OCI-LY3 (cell line): ENCODE data around the gene SMPX.

Experiments used
- H2AFZ ChIP-seq: fragments of 200-600, 300-600 bp; shearing (Covaris generic); 2 replicates; pipeline ENCODE4 v1.6.0; 2014; ENCODE audit warnings: antibody characterized with exemption, low read depth, low read length
- H3K27ac ChIP-seq: fragments of 200-600, 300-600 bp; sonication (generic); 2 replicates; pipeline ENCODE4 v1.5.1; 2014; ENCODE audit warnings: mild to moderate bottlenecking, low read length, moderate library complexity, mixed read lengths
- H3K27me3 ChIP-seq: fragments of 200-600, 300-600 bp; sonication (generic); 2 replicates; pipeline ENCODE4 v1.6.1; 2014; ENCODE audit warnings: low read depth, low read length, mixed read lengths
- H3K36me3 ChIP-seq: fragments of 200-600, 300-600 bp; sonication (generic); replicated peaks from 2 replicates; pipeline ENCODE3; 2014; ENCODE audit warnings: low read depth, low read length, mixed read lengths
- H3K4me1 ChIP-seq: fragments of 300-600, 200-600 bp; sonication (generic); 2 replicates; pipeline ENCODE4 v1.6.1; 2014; ENCODE audit warnings: low read length, mixed read lengths
- H3K4me2 ChIP-seq: fragments of 200-600, 300-600 bp; sonication (generic); 2 replicates; pipeline ENCODE4 v1.6.1; 2014; ENCODE audit warnings: low read length, mixed read lengths
- H3K4me3 ChIP-seq: fragments of 300-600, 200-600 bp; sonication (generic); 2 replicates; pipeline ENCODE4 v1.5.1; 2014; ENCODE audit warnings: antibody characterized with exemption, mild to moderate bottlenecking, low read length, moderate library complexity
- H3K79me2 ChIP-seq: fragments of 300-600, 200-600 bp; shearing (Covaris generic); 2 replicates; pipeline ENCODE4 v1.6.1; 2014; ENCODE audit warnings: mild to moderate bottlenecking, low read length, mixed read lengths
- H3K9ac ChIP-seq: fragments of 300-600, 200-600 bp; shearing (Covaris generic); 2 replicates; pipeline ENCODE4 v1.6.0; 2014; ENCODE audit warnings: mild to moderate bottlenecking, low read length, moderate library complexity
- H3K9me3 ChIP-seq: fragments of 200-600, 300-600 bp; shearing (Covaris generic); 2 replicates; pipeline ENCODE4 v1.6.1; 2014; ENCODE audit warnings: low read length, mixed read lengths; ENCODE audit not compliant: insufficient read depth
- H4K20me1 ChIP-seq: fragments of 200-600, 300-600 bp; sonication (generic); 2 replicates; pipeline ENCODE4 v1.6.1; 2016; ENCODE audit warnings: low read length, mixed read lengths; ENCODE audit not compliant: insufficient read depth
- EZH2phosphoT487 ChIP-seq: fragments of 200-600 bp; shearing (Covaris generic); IDR thresholded peaks from 2 replicates; pipeline ENCODE4 v1.6.1; 2018; ENCODE audit warnings: antibody characterized with exemption, mixed run types, low read depth
- TF ChIP-seq, protein P1 (sequence below): fragments of 200-600, 300-600 bp; sonication (generic); IDR thresholded peaks from 2 replicates; pipeline ENCODE4 v1.5.1; 2014; ENCODE audit warnings: antibody characterized with exemption, low read length, low read depth

SMPX gene

DNA sequence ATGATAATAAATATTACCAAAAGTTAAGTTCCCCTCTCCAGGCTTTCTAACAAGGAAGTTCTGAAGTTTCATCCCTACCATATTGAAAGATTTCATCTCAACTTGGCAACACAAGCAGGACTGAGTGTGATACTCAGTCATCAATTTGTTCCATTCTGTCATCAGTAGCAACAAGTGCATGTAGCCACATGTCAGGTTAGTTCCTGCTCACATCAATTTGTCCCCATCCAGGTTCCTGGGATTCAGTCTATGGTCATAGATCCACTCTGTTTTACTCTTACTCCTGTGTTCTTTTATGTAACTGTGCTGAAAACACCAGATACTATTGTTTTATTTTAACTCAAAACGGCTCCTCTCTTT is 22.2 kb downstream of the SMPX start:
- TF ChIP-seq, protein P1, sequence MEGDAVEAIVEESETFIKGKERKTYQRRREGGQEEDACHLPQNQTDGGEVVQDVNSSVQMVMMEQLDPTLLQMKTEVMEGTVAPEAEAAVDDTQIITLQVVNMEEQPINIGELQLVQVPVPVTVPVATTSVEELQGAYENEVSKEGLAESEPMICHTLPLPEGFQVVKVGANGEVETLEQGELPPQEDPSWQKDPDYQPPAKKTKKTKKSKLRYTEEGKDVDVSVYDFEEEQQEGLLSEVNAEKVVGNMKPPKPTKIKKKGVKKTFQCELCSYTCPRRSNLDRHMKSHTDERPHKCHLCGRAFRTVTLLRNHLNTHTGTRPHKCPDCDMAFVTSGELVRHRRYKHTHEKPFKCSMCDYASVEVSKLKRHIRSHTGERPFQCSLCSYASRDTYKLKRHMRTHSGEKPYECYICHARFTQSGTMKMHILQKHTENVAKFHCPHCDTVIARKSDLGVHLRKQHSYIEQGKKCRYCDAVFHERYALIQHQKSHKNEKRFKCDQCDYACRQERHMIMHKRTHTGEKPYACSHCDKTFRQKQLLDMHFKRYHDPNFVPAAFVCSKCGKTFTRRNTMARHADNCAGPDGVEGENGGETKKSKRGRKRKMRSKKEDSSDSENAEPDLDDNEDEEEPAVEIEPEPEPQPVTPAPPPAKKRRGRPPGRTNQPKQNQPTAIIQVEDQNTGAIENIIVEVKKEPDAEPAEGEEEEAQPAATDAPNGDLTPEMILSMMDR: no peak
- TF ChIP-seq EZH2phosphoT487: no peak
- Histone ChIP-seq H3K4me1 (no peaks in the 10 kb centered on the region), H3K79me2 (no peaks in the 10 kb centered on the region), H3K27ac (no peak overlapping the region), H4K20me1 (no peaks in the 10 kb centered on the region), H3K36me3 (no peaks in the 10 kb centered on the region), H3K27me3 (peaks cover 11% of the 10 kb centered on the region), H3K4me2 (no peak overlapping the region), H3K4me3 (no peak overlapping the region), H3K9ac (no peak overlapping the region), H3K9me3 (no peaks in the 10 kb centered on the region), H2AFZ (no peak overlapping the region)

DNA sequence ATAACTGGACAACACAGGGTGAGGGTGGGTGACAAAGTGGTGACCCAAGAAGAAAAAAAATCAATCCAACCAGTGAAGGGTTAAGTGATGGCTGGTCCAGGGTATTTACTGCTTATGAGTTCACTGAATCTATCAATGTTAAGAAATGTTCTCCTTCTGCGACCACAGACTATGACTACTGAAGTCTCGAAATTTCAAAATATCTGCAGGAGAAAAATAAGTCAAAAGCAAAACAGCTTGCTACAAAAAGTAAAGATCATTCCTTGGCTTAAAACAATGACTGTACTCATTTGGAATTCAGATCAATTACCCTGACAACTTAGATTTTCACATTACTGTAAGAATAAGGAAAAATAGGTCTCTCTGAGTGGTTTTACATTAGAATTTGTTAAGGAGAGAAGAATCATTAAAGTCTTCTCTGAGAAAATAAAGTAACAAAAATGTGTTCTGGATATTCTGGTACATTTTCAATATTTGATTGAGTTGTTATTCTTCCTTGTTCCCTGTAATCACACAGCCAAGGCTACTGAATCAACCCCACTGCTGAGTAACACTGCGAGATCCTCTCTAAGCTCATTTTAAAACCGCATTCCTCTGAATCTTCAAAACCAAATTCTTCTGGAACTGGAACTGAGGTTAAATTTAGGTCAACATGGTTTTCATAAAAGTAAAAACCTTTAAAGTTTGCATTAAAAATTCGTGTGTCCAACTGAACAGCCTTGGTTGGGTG is 22.7 kb downstream of the SMPX start:
- Histone ChIP-seq H3K27ac (no peak overlapping the region), H3K4me2 (no peak overlapping the region), H3K79me2 (no peaks in the 10 kb centered on the region)

DNA sequence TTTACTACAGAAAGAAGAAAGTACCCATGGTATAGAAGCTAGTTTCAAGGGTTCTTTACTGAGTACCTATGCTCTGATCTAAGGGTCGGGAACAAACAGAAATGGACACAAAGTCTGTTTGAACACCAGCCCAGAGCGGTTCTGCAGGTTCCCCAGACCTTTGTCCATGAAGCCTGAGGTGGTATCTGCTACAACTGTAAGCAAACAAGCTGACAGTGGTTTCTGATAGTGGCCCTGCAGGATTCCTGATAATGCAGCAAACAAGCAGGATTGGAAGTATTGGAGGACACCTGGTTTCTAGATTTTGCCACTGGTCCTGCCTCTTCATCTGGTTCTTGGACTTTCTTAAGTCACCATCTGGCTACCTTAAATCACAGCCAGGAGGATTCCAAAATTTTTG is 23.7 kb downstream of the SMPX start:
- H3K9me3 ChIP-seq: no peaks in the 10 kb centered on the region
- no peaks in the 10 kb centered on the region for H3K79me2 ChIP-seq
- H3K4me3 ChIP-seq: no peak overlapping the region
- no peak overlapping the region for H3K27ac ChIP-seq
- no peaks in the 10 kb centered on the region for H3K36me3 ChIP-seq
- H3K9ac ChIP-seq: no peak overlapping the region
- H3K4me1 ChIP-seq: no peaks in the 10 kb centered on the region
- no peak overlapping the region for H3K4me2 ChIP-seq
- peaks cover 11% of the 10 kb centered on the region for H3K27me3 ChIP-seq
- no peaks in the 10 kb centered on the region for H4K20me1 ChIP-seq
- TF ChIP-seq, protein P1: no peak
- no peak for TF ChIP-seq EZH2phosphoT487
- H2AFZ ChIP-seq: no peak overlapping the region

More for the DNA sequence above, 22.7 kb downstream of the SMPX start:
- H3K27me3 ChIP-seq: peaks cover 11% of the 10 kb centered on the region
- TF ChIP-seq, protein P1: no peak
- no peak overlapping the region for H3K9ac ChIP-seq
- H3K9me3 ChIP-seq: no peaks in the 10 kb centered on the region
- H4K20me1 ChIP-seq: no peaks in the 10 kb centered on the region
- H2AFZ ChIP-seq: no peak overlapping the region
- H3K36me3 ChIP-seq: no peaks in the 10 kb centered on the region
- H3K4me1 ChIP-seq: no peaks in the 10 kb centered on the region
- no peak overlapping the region for H3K4me3 ChIP-seq

DNA sequence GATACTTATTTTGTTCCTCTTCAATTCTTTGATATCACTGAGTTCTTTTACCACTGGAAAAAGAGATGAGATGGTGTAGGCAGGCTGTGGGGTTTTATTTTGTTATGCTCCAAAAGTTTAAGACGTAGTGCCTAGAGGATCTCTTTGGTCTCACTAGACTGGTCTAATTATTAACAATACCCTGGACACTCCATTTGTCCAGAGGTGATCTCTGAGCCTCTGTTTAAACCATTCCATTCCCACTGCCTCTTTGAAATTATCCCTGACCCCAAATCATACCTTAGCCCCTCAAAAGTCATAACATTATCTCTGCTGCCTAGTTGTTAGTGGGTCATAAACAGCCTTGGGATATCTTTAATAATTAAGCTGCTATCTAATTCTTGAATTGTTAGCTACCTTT is 24.2 kb downstream of the SMPX start:
- Histone ChIP-seq H3K27me3 (peaks cover 11% of the 10 kb centered on the region), H2AFZ (no peak overlapping the region), H3K36me3 (no peaks in the 10 kb centered on the region), H3K79me2 (no peaks in the 10 kb centered on the region), H3K9ac (no peak overlapping the region), H3K4me1 (no peaks in the 10 kb centered on the region), H3K4me3 (no peak overlapping the region), H3K9me3 (no peaks in the 10 kb centered on the region), H3K4me2 (no peak overlapping the region), H3K27ac (no peak overlapping the region), H4K20me1 (no peaks in the 10 kb centered on the region)
- no peak for TF ChIP-seq EZH2phosphoT487
- TF ChIP-seq, protein P1: no peak
